Middle frontal gyrus (tissue), 1 donor: ENCODE results near the gene TARDBP.
"Not testable (repeated sequence)": the region's sequence is repeated elsewhere in the genome, so short reads cannot be mapped to it uniquely, and the experiment has no call there.

ENCODE experiments used
- DNase-seq: peaks from one replicate; pipeline ENCODE4 v3.0.0-alpha.2; 2015; ENCODE audit warnings: low spot score; ENCODE audit errors: extremely low spot score

Gene TARDBP

GRCh38 chr1:11042065-11042464, 29.6 kb downstream of the TARDBP start:
- DNase-seq = no peak

- no peak for DNase-seq
Measured at GRCh38 chr1:11042995-11043874, 30.8 kb downstream of the TARDBP start.

- no peak for DNase-seq
Measured at GRCh38 chr1:11044086-11044848, 31.8 kb downstream of the TARDBP start.

GRCh38 chr1:11044849-11045427, 32.5 kb downstream of the TARDBP start:
- DNase-seq = no peak

GRCh38 chr1:11045428-11046269, 33.2 kb downstream of the TARDBP start:
- DNase-seq = no peak

GRCh38 chr1:11046270-11046566, 33.8 kb downstream of the TARDBP start:
- DNase-seq = no peak

GRCh38 chr1:11046625-11047365, 34.3 kb downstream of the TARDBP start, which contains the start of gene MASP2:
MASP2 (minus strand) TSS chr1:11047239; CDS start chr1:11047207, 32 bp downstream.
- DNase-seq = no peak

GRCh38 chr1:11051121-11051520, 38.7 kb downstream of the TARDBP start:
- not testable (repeated sequence) for DNase-seq

GRCh38 chr1:11051781-11052511, 39.5 kb downstream of the TARDBP start:
- DNase-seq = no peak

GRCh38 chr1:11052839-11053757, 40.6 kb downstream of the TARDBP start:
- DNase-seq = no peak

- DNase-seq = no peak
Measured at GRCh38 chr1:11053758-11054137, 41.3 kb downstream of the TARDBP start.

- no peak for DNase-seq
Measured at GRCh38 chr1:11054181-11054580, 41.7 kb downstream of the TARDBP start.

GRCh38 chr1:11054666-11055065, 42.2 kb downstream of the TARDBP start:
- DNase-seq = no peak

GRCh38 chr1:11055676-11056075, 43.2 kb downstream of the TARDBP start:
- DNase-seq = no peak

GRCh38 chr1:11056504-11056903, 44.0 kb downstream of the TARDBP start:
- DNase-seq = no peak

GRCh38 chr1:11057477-11057876, 45.0 kb downstream of the TARDBP start:
- no peak for DNase-seq

GRCh38 chr1:11058026-11058425, 45.6 kb downstream of the TARDBP start:
- no peak for DNase-seq

- DNase-seq = no peak
Measured at GRCh38 chr1:11058595-11059154, 46.2 kb downstream of the TARDBP start.
